VCaP (cell line): ENCODE measurements around the gene TRIO.

Experiments used
- H3K27ac ChIP-seq: fragments of 450-650 bp; 2 replicates; pipeline ENCODE4 v1.5.1; 2017
- TF ChIP-seq, protein P1 (sequence below): fragments of 450-650 bp; conservative IDR thresholded peaks from 2 replicates; pipeline ENCODE4 v1.5.1; 2017; ENCODE audit warnings: mild to moderate bottlenecking, moderate library complexity

Gene TRIO

DNA sequence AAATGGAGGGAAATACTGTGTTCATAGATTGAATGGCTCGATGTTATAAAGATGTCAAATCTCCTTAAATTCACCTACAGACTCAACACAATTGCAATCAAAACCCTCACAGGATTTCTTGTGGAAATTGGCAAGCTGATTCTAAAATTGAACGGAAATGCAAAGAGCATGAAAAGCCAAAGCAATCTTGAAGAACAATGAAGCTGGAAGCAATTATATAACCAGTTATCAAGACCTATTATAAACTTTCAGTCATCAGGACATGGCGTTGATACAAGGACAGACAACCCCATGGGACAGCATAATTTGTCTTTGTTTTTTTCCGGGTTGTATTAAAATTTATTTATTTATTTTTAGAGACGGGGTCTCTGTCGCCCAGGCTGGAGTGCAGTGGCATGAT lies 385.0 kb downstream of the TRIO start:
- peak overlapping the region; percentile 95 for H3K27ac ChIP-seq
- TF ChIP-seq, protein P1, sequence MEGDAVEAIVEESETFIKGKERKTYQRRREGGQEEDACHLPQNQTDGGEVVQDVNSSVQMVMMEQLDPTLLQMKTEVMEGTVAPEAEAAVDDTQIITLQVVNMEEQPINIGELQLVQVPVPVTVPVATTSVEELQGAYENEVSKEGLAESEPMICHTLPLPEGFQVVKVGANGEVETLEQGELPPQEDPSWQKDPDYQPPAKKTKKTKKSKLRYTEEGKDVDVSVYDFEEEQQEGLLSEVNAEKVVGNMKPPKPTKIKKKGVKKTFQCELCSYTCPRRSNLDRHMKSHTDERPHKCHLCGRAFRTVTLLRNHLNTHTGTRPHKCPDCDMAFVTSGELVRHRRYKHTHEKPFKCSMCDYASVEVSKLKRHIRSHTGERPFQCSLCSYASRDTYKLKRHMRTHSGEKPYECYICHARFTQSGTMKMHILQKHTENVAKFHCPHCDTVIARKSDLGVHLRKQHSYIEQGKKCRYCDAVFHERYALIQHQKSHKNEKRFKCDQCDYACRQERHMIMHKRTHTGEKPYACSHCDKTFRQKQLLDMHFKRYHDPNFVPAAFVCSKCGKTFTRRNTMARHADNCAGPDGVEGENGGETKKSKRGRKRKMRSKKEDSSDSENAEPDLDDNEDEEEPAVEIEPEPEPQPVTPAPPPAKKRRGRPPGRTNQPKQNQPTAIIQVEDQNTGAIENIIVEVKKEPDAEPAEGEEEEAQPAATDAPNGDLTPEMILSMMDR, result no peak

DNA sequence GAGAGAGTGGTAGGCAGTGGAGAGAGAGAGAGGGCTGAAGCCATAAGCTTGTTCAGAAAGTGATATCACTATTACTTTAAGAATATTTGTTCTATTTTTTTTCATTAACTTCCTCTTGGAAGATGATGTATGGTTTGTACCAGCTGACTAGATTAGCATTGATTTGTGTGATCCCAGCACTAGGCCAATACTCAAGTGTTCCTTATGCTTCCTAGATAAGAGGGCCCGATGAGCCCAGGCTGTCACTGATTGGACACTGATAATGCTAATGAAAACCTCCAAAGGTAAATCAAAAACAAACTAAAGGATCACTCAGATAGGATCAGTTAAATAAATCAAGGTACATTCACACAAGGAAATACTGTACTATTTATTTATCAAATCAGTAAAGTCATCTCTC lies 385.8 kb downstream of the TRIO start:
- peak overlapping the region; percentile 95 for H3K27ac ChIP-seq
- TF ChIP-seq, protein P1, result no peak

DNA sequence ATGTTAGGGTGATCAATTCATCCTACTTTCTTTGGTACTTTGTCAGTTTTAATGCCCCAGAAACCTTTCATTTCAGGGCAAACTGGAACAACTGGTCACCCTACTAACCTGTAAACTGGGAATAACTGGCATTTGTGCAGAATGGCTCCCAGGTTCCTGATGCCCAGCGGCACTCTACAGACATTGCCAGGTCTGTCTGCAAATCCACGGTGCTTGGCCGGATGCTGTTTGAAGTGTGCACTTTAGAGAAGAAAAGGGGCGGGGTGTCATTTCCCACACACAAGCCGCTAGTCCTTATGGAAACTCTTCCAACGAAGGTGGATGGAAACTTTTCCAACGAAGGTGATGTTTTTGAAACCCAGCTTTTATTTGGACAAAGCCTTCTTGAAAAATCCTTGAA lies 388.5 kb downstream of the TRIO start:
- TF ChIP-seq, protein P1, result no peak
- H3K27ac ChIP-seq, result peak overlapping the region; percentile 95

DNA sequence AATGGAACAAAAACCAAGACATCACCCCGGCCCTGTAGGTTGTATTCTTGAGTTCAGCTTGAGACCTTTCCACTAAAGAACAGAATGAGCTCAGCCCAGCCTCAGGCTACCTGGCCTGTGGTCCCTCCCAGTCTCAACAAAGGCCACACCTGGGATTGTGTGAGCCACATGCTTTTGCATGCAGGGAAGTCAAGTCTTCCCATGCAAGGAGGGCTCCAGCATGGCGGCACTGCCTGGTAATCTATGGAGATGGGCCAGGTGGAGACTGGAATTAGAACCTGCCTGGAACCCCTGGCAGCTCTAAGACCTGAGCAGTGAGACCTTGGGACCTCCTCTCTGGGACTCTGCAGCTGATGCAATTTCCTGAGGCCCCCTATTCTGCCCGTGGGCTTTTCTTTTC lies 389.0 kb downstream of the TRIO start:
- TF ChIP-seq, protein P1, result no peak
- peak overlapping the region; percentile 95 for H3K27ac ChIP-seq

- H3K27ac ChIP-seq, result peak overlapping the region; percentile 72
- TF ChIP-seq, protein P1, result no peak
Observed at GRCh38 chr5:14534773-14535172, 391.6 kb downstream of the TRIO start.

DNA sequence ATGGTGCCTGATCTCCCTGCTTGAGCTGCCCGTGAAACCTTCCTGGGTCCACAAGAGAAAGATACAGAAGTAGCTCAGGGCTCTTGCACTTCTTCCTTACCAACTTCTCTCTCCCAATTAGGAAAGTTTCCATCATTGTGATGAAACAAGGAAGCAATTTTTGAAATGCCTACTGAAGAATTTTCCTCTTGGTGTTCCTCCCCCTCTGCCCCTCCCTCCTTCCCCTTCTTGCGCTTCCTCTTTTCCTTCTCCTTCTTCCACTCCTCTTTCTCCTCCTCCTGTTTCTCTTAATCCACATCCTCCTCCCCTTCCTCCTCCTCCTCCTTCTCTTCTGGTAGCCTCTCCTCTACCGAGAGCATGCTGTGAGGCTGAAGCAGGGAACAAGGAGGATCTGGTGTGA lies 402.2 kb downstream of the TRIO start:
- TF ChIP-seq, protein P1, result no peak
- no peak overlapping the region for H3K27ac ChIP-seq

- H3K27ac ChIP-seq, result no peak overlapping the region
- TF ChIP-seq, protein P1, result no peak
Observed at GRCh38 chr5:14545862-14546261, 402.7 kb downstream of the TRIO start.

- H3K27ac ChIP-seq, result no peak overlapping the region
- TF ChIP-seq, protein P1, result no peak
Observed at GRCh38 chr5:14547666-14548065, 404.5 kb downstream of the TRIO start.
